Caco-2 (cell line): ENCODE results near the gene PGS1. TPM values are rescaled to one million over a fixed set of nuclear protein-coding genes. Genes with fewer than 3 reads are reported as not detected.

Experiments
- BruUV-seq: library from RNA; stranded (reverse); fragments of 400-500 nt; replicated peaks from 2 replicates; lab custom pipeline; 2021; lab: Mats Ljungman, UMichigan
- CTCF ChIA-PET: fragments of 300-600 bp; sonication (Branson Sonifier 250); formaldehyde crosslinking; loops from one replicate; lab custom pipeline; 2022; ENCODE audit warnings: antibody characterized with exemption; lab: Charles Lee
- POLR2A ChIA-PET: fragments of 300-600 bp; sonication (Branson Sonifier 250); formaldehyde crosslinking; loops from one replicate; lab custom pipeline; 2022; ENCODE audit warnings: antibody characterized with exemption; lab: Charles Lee
- DNase-seq, 2 experiments: peaks; one replicate each; pipeline versions ENCODE4 v3.0.0 to v3.0.0-alpha.2; 2020 to 2022
- H3K27me3 ChIP-seq: replicated peaks from 2 replicates; pipeline ENCODE4 v1.6.0; 2011; ENCODE audit warnings: low read length; ENCODE audit not compliant: control insufficient read depth, insufficient read depth
- H3K36me3 ChIP-seq: 2 replicates; pipeline ENCODE4 v1.5.1; 2011; ENCODE audit warnings: low read length; ENCODE audit not compliant: control insufficient read depth, insufficient read depth
- H3K4me1 ChIP-seq: fragments of 250-450 bp; sonication (Bioruptor Pico); 2 replicates; pipeline ENCODE4 v1.5.1; 2020; ENCODE audit warnings: mild to moderate bottlenecking
- H3K4me3 ChIP-seq: 2 replicates; pipeline ENCODE4 v1.5.1; 2011; ENCODE audit warnings: low read depth, mild to moderate bottlenecking, control low read depth, low read length
- H3K9me3 ChIP-seq: fragments of 250-450 bp; sonication (Bioruptor Pico); 2 replicates; pipeline ENCODE4 v1.5.1; 2020; ENCODE audit warnings: mild to moderate bottlenecking, moderate library complexity
- H3K27ac Mint-ChIP-seq: one replicate; pipeline ENCODE4 v1.8.0; 2022; ENCODE audit warnings: mixed read lengths; ENCODE audit not compliant: unreplicated experiment
- H3K27me3 Mint-ChIP-seq: one replicate; pipeline ENCODE4 v1.8.0; 2022; ENCODE audit warnings: mixed read lengths; ENCODE audit not compliant: insufficient read depth, unreplicated experiment
- H3K36me3 Mint-ChIP-seq: one replicate; pipeline ENCODE4 v1.8.0; 2022; ENCODE audit warnings: mild to moderate bottlenecking, mixed read lengths; ENCODE audit not compliant: insufficient read depth, unreplicated experiment
- H3K4me1 Mint-ChIP-seq: one replicate; pipeline ENCODE4 v1.8.0; 2022; ENCODE audit warnings: low read depth, mixed read lengths; ENCODE audit not compliant: unreplicated experiment
- H3K4me3 Mint-ChIP-seq: one replicate; pipeline ENCODE4 v1.8.0; 2022; ENCODE audit warnings: mild to moderate bottlenecking, moderate library complexity, mixed read lengths; ENCODE audit not compliant: unreplicated experiment
- H3K9me3 Mint-ChIP-seq: one replicate; pipeline ENCODE4 v1.8.0; 2022; ENCODE audit warnings: mixed read lengths; ENCODE audit not compliant: unreplicated experiment
- intact Hi-C: fragments of 100-400 bp; cut with micrococcal nuclease; formaldehyde crosslinking; loops from one replicate; pipeline ENCODE4 v1.10.0; 2022; ENCODE audit not compliant: unreplicated experiment
- total RNA-seq: library from RNA; stranded (reverse); gene quantifications from 2 replicates; pipeline ENCODE4 v1.2.3, GENCODE V29; 2022
- TF ChIP-seq, protein P1 (sequence below), 2 experiments: fragments of 200-600 bp in 1 of 2; IDR thresholded peaks; 1 replicate in 1 of 2; 2 replicates in 1 of 2; pipeline versions ENCODE4 v1.5.1 to v1.8.0; 2011 to 2022; ENCODE audit warnings: antibody characterized with exemption in 1 of 2, control low read depth in 1 of 2, inconsistent platforms in 1 of 2, low read depth in 1 of 2, low read length in 1 of 2, mild to moderate bottlenecking in 1 of 2, moderate library complexity in 1 of 2; ENCODE audit not compliant: insufficient read depth in 1 of 2, severe bottlenecking in 1 of 2, unreplicated experiment in 1 of 2

Gene PGS1
- total RNA-seq, 1 experiment from 2014 or later = 54.1 TPM

GRCh38 chr17:78406920-78407319, 28.5 kb downstream of the PGS1 start:
- CTCF ChIA-PET = no interaction called here
- H3K36me3 Mint-ChIP-seq = peaks cover 84% of the 10 kb centered on the region
- Histone ChIP-seq H3K4me1 (peaks cover 40% of the 10 kb centered on the region), H3K9me3 (no peaks in the 10 kb centered on the region), H3K4me3 (no peak overlapping the region), H3K27me3 (no peaks in the 10 kb centered on the region), H3K36me3 (peaks cover 4% of the 10 kb centered on the region)
- peaks cover 33% of the 10 kb centered on the region for H3K4me1 Mint-ChIP-seq
- H3K27ac Mint-ChIP-seq = no peak overlapping the region
- H3K4me3 Mint-ChIP-seq = no peak overlapping the region
- TF ChIP-seq, protein P1, sequence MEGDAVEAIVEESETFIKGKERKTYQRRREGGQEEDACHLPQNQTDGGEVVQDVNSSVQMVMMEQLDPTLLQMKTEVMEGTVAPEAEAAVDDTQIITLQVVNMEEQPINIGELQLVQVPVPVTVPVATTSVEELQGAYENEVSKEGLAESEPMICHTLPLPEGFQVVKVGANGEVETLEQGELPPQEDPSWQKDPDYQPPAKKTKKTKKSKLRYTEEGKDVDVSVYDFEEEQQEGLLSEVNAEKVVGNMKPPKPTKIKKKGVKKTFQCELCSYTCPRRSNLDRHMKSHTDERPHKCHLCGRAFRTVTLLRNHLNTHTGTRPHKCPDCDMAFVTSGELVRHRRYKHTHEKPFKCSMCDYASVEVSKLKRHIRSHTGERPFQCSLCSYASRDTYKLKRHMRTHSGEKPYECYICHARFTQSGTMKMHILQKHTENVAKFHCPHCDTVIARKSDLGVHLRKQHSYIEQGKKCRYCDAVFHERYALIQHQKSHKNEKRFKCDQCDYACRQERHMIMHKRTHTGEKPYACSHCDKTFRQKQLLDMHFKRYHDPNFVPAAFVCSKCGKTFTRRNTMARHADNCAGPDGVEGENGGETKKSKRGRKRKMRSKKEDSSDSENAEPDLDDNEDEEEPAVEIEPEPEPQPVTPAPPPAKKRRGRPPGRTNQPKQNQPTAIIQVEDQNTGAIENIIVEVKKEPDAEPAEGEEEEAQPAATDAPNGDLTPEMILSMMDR (IDR thresholded peaks at IDR 0.05; ENCODE audit: insufficient read depth in 1 of 2, low read depth in 1 of 2, low read length in 1 of 2, severe bottlenecking in 1 of 2, unreplicated experiment in 1 of 2) = no peak
- no peaks in the 10 kb centered on the region for H3K9me3 Mint-ChIP-seq
- no peaks in the 10 kb centered on the region for H3K27me3 Mint-ChIP-seq
- intact Hi-C loops = no loop called here
- no peak for DNase-seq
- no TSS peak for BruUV-seq
- POLR2A ChIA-PET = no interaction called here

DNA sequence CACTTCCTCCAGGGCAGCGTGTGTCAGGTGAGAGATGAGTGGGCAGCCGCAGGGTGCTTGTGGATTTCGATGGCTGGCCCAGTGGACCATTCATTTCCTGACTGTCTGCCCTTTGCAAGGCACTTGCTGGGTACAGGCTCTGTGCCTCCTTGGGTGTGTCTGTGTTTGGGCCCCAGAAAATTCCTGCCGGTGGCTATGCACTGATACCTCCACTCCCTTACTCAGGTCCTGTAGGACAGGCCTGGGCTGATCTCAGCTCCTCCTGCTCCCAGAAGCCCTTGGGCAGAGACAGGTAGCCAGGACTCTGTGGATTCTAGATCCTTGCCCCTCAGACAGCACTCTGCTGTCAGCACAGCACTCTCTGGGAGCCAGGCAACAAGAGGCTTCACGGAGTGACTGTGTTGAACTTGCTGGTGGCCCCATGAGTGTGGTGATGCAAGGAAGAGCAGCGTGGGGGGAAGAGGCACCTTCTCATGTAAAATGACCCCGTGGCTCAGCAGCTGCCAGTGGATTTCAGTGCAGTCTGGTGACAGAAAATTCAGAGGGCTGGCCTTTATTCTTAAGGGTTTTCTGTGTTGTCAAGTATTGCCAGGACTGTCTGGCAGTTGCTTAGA, 29.0 kb downstream of the PGS1 start:
- peaks cover 33% of the 10 kb centered on the region for H3K4me1 Mint-ChIP-seq
- Histone ChIP-seq H3K27me3 (no peaks in the 10 kb centered on the region), H3K36me3 (peaks cover 5% of the 10 kb centered on the region), H3K4me3 (no peak overlapping the region), H3K4me1 (peaks cover 45% of the 10 kb centered on the region), H3K9me3 (no peaks in the 10 kb centered on the region)
- peaks cover 83% of the 10 kb centered on the region for H3K36me3 Mint-ChIP-seq
- intact Hi-C loops = no loop called here
- CTCF ChIA-PET = interaction anchor here (1.0 kb wide), 1 partner anchor 14 kb away, joined by 3 read pairs; no protein-coding TSS in a partner anchor
- no peak for DNase-seq
- no TSS peak for BruUV-seq
- POLR2A ChIA-PET = no interaction called here
- H3K27ac Mint-ChIP-seq = no peak overlapping the region
- no peak overlapping the region for H3K4me3 Mint-ChIP-seq
- TF ChIP-seq, protein P1 (IDR thresholded peaks at IDR 0.05; ENCODE audit: insufficient read depth in 1 of 2, low read depth in 1 of 2, low read length in 1 of 2, severe bottlenecking in 1 of 2, unreplicated experiment in 1 of 2) = no peak
- H3K27me3 Mint-ChIP-seq = no peaks in the 10 kb centered on the region
- H3K9me3 Mint-ChIP-seq = no peaks in the 10 kb centered on the region

DNA sequence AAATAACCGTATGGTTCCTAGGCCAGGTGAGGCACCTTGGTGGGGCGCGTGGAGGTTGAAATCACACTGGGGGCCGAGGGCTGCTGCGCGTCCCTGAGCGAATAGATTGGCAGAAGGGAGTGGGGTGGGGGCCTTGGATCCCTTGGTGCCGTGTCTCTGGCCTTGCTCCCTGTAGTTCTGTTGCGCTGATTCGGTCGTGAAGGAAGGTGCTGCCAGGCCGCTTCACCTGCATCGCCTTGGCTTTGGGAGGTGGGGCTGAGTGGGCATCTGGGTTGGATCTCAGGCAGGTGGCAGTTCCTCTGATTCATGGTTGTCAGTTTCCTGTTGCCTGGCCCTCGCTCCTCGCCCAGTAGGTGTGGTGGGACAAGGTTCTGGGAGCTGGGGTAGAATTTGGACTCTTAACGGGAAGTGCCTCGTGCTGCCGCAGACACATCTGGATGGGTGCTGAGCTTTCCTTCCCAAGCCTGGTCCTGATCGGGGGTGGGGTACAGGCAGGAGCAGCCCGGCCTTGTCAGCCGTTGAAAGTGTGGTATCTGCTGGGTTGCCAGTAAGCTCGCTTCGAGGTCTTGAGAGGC, 30.1 kb downstream of the PGS1 start:
- ChIA-PET CTCF (interaction anchor here (1.0 kb wide), 1 partner anchor 13 kb away, joined by 3 read pairs; no protein-coding TSS in a partner anchor), POLR2A (no interaction called here)
- Mint-ChIP-seq H3K27me3 (no peaks in the 10 kb centered on the region), H3K36me3 (peaks cover 83% of the 10 kb centered on the region), H3K9me3 (no peaks in the 10 kb centered on the region), H3K27ac (peak overlapping the region; percentile 72), H3K4me1 (peaks cover 33% of the 10 kb centered on the region), H3K4me3 (no peak overlapping the region)
- Histone ChIP-seq H3K36me3 (peaks cover 8% of the 10 kb centered on the region), H3K9me3 (no peaks in the 10 kb centered on the region), H3K27me3 (no peaks in the 10 kb centered on the region), H3K4me3 (no peak overlapping the region), H3K4me1 (peaks cover 51% of the 10 kb centered on the region)
- no TSS peak for BruUV-seq
- TF ChIP-seq, protein P1 (IDR thresholded peaks at IDR 0.05; ENCODE audit: insufficient read depth in 1 of 2, low read depth in 1 of 2, low read length in 1 of 2, severe bottlenecking in 1 of 2, unreplicated experiment in 1 of 2) = no peak
- intact Hi-C loops = no loop called here
- no peak for DNase-seq
